GM19397 (cell line): ENCODE data around the gene CMTM3.
"Not testable (repeated sequence)": the region's sequence is repeated elsewhere in the genome, so short reads cannot be mapped to it uniquely, and the experiment has no call there.

ENCODE experiments used
- ATAC-seq: cut with Tn5 transposase; IDR thresholded peaks from one replicate; pipeline ENCODE4 v1.9.1; 2021; ENCODE audit warnings: mild to moderate bottlenecking, moderate library complexity; ENCODE audit not compliant: unreplicated experiment

CMTM3 gene, protein sequence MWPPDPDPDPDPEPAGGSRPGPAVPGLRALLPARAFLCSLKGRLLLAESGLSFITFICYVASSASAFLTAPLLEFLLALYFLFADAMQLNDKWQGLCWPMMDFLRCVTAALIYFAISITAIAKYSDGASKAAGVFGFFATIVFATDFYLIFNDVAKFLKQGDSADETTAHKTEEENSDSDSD

GRCh38 chr16:66604376-66605176, at the start of gene CMTM3:
Gene CMTM3, plus strand, starts transcription at chr16:66604704. Its CDS starts 102 bp downstream, at chr16:66604806.
- ATAC-seq, result no peak

DNA sequence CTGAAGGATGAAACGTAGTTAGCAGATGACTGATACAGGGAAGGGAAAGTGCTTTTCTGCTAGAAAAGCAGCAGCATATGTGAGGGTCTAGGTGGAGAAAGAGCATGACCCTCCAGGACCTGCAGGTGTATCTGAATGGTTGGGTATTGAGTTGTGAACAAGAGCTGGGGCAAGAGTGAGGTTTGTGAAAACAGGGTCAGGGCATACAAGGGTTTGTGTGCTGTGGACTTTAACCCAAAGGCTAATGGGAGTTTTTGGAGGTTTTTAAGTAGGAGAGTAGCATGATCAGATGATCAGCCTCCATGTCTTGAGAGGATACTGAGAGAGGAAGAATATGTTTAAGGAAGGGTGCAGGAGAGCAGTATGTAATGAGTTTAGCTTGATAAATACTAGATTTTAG, 44.4 kb upstream of the CMTM3 start:
- no peak for ATAC-seq

DNA sequence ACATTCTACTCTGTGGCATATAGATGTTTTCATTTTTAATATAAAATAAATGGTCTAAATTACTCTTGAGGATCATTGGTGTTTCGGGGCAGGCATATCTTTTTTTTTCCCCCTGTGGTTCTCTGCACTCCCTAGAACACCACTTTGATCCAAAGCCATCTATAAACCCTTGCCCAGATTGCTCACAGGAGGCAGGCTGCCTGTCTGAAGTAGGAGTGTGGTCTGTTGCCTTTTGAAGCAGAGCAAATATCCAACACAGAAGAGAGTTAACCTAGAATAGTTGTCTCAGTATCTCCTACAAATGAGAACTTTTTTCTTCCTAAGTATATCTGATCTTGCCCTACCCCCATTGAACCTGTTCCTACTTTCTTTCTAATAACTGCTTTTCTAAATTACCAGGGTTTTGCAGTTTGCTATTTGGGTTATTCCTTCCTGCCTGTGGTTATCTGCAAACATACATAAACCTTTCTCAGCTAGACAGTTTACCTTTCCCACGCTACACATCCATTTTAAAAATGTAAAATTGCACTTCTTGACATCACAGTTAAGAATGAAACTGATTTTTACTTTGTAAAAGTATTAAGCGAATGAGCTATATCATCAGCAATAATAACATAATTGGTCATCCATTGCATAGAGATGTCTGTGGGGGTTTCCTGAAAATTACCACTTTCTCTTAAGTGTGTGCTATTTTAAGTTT, 43.0 kb upstream of the CMTM3 start:
- ATAC-seq, result no peak

DNA sequence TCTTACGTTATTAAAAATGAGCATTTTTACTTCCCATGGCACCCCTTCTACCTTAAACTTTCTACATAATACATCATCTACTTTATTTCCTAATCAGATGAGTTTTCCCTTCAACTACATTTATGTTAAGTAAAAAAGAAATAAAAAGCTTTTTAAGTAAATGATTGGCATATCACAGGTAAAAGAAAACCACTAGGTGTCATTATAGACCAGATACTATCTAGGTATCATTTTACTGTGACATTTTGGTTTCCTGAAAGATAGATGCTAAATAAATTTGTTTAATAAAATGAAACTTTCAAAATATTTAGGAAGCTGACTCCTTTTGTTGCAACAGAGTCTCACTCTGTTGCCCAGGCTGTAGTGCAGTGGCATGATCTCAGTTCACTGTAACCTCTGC, 42.1 kb upstream of the CMTM3 start:
- no peak for ATAC-seq

DNA sequence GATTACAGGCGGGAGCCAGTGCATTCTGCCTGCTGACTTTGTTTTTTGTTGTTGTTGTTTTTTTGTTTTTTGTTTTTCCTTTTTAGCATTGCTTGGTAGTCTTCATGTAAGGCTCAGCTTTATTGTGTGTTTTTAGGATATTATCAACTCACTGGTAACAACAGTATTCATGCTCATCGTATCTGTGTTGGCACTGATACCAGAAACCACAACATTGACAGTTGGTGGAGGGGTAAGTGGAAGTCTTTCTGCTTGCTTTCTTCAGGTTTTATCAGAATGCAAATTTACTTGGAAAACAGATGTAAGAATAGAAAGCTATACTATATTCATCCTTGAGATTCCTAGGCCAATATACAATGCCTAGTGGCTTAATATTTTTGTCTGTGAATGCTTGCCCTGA, 41.5 kb upstream of the CMTM3 start:
- no peak for ATAC-seq

DNA sequence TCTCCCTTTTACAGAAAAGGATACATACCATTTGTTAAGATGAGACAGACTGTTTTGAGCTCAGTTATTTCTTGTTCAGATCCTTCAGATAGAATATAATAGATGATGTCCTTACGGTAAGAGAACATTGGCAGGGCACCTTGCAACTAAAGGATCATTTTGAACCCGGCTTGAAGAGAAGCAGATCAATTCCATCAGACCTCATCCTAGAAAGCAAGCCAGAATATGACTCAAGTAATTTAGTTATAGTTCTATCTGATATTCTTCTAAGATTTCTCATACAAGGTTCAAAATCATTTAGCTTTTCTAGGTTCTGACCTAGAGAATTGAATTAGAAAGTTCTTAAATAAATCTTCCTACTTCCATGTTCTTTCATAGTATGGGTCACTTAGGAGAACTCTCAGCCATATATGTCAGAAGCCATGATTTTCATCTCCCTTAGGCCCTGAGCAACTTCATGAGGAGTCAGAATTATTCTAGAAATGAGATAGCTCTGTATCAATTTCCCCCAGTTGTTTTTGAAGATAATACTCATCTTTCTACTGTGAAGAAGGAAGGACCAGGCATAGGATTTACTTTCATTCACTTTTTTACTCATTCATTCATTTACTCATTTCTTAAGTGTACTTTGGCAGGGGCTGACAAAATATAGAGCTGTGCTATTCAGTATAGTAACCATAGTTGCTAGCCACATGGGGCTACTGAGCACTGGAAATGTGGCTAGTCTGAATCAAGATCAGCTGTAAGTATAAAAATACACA, 40.8 kb upstream of the CMTM3 start:
- no peak for ATAC-seq

GRCh38 chr16:66566051-66566901, 38.2 kb upstream of the CMTM3 start, which contains the start of gene CMTM1:
Gene CMTM1, plus strand, starts transcription at chr16:66566439. Its CDS starts 75 bp downstream, at chr16:66566514.
- no peak for ATAC-seq

- not testable (repeated sequence) for ATAC-seq
Observed at GRCh38 chr16:66567270-66567669, 37.2 kb upstream of the CMTM3 start.

DNA sequence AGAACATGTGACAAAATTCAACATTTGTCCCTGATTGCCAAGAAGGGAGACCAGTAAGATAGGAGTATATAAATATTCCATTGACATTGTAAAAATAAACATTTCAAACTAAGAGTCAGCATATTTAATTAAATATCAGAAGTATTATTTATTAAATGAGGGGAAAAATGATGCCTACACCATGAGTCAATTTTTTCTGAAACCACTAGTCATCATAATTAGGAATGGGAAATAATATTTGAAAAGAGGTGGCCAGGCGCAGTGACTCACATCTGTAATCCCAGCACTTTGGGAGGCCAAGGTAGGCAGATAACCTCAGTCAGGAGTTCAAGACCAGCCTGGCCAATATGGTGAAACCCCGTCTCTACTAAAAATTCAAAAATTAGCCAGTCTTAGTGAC, 36.1 kb upstream of the CMTM3 start:
- ATAC-seq, result no peak

DNA sequence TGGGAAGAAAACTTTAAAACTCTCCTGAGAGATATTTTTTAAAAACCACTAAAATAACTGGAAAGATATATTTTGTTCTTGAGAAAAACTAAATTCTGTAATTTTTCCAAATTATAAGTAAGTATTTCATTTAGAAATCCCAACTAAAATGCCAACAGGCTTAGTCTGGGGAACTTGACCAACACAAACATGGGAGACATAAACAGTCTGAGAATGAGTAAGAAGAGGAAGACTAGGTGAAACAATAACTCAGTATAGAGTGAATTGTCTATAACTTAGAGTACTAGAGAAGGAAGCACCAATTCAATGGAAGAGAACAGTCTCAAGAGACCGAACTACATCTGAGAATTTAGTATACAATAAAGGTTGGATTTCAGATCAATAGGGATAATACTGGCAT, 35.4 kb upstream of the CMTM3 start:
- no peak for ATAC-seq

DNA sequence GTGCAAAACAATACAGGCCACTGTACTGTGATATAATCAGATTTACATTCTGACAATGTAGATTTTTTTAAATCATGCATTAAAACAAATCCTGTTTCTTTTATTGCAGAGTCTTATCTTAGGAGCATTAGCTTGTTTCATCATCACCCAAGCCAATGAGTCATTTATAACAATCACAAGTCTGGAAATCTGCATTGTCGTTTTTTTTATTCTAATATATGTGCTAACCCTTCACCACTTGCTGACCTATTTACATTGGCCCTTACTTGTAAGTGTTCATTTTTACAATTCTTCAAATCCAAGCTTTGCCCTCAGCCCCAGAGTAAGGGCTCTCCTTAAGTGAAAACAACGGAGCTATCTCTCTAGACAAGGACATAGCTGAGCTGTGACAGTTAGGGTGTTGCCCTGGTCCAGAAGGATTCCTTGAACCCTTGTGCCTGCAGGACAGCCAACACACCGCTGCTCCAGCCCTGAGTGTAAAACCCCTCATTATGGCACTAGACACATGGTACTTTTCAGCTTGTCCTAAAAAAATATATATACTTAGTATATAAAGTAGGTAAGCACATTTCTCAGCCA, 34.6 kb upstream of the CMTM3 start:
- no peak for ATAC-seq

DNA sequence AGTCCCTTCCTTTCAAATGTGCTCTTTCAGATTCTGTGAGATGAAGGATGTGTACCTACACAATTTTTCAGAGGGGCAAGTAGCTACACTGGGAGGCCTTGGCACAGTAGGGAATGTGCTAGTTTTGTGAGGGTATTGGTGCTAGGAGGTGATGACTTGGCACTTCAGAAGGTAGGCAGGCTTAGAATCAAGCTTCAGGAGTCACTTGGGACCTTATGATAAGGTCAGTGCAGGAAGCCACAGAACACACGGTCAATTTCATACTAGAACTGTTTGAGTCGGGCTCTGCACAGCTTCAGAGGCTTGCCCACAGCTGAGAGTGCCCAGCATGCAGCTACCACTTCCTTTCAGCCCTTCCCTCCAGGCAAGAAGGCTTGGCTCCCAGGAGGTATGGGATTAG, 32.1 kb upstream of the CMTM3 start:
- ATAC-seq, result no peak

- ATAC-seq, result no peak
Observed at GRCh38 chr16:66574081-66574480, 30.4 kb upstream of the CMTM3 start.

GRCh38 chr16:66574531-66574930, 30.0 kb upstream of the CMTM3 start:
- ATAC-seq, result no peak

GRCh38 chr16:66575060-66575459, 29.4 kb upstream of the CMTM3 start:
- ATAC-seq, result no peak

DNA sequence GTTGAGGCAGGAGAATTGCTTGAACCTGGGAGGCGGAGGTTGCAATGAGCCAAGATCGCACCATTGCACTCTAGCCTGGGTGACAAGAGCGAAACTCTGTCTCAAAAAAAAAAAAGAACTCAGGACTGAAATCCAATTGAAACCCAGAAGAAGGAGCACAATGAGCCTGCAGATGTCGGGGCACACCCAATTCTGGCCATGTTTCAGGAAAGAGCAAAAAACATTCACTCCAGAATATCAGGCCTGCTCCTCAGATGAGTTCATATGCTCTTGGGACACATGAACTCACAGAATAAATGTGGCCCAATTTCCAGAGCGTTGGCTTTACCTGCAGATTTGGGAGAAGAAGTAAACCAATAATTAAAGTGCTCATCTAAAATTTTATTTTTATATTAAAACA, 28.2 kb upstream of the CMTM3 start:
- ATAC-seq, result no peak

GRCh38 chr16:66578651-66579531, 25.6 kb upstream of the CMTM3 start, which contains the start of gene CMTM2:
Gene CMTM2, plus strand, starts transcription at chr16:66579463. Its CDS starts 145 bp downstream, at chr16:66579608.
- no peak for ATAC-seq

GRCh38 chr16:66580605-66581209, 23.8 kb upstream of the CMTM3 start:
- ATAC-seq, result no peak
